Loucy (cell line): ENCODE results near the gene POU2F3.

Experiments
- H2AFZ ChIP-seq: fragments of 200-600 bp; sonication (generic); 2 replicates; pipeline ENCODE4 v1.6.0; 2016; ENCODE audit warnings: antibody characterized with exemption, mild to moderate bottlenecking, low read length, moderate library complexity
- H3F3A ChIP-seq: fragments of 200-600 bp; 2 replicates; pipeline ENCODE4 v1.6.0; 2016; ENCODE audit warnings: antibody characterized with exemption, low read depth, mild to moderate bottlenecking
- H3K27me3 ChIP-seq: fragments of 200-600 bp; sonication (generic); 2 replicates; pipeline ENCODE4 v1.6.1; 2014; ENCODE audit warnings: low read length, mild to moderate bottlenecking; ENCODE audit not compliant: insufficient read depth, poor library complexity, severe bottlenecking
- H3K36me3 ChIP-seq: fragments of 200-600 bp; sonication (generic); 2 replicates; pipeline ENCODE4 v1.6.1; 2016; ENCODE audit warnings: low read length; ENCODE audit not compliant: insufficient read depth
- H3K4me1 ChIP-seq: fragments of 200-600 bp; sonication (generic); 2 replicates; pipeline ENCODE4 v1.5.1; 2014; ENCODE audit warnings: low read length, mild to moderate bottlenecking; ENCODE audit not compliant: insufficient read depth, poor library complexity, severe bottlenecking
- H3K4me2 ChIP-seq: fragments of 200-600 bp; sonication (generic); 2 replicates; pipeline ENCODE4 v1.6.0; 2014; ENCODE audit warnings: antibody characterized with exemption, low read length, low read depth, mild to moderate bottlenecking; ENCODE audit not compliant: poor library complexity, severe bottlenecking
- H3K4me3 ChIP-seq: fragments of 200-600 bp; sonication (generic); 2 replicates; pipeline ENCODE4 v1.5.1; 2014; ENCODE audit warnings: low read length, mild to moderate bottlenecking, mixed read lengths; ENCODE audit not compliant: poor library complexity, severe bottlenecking
- H3K79me2 ChIP-seq: fragments of 200-600 bp; sonication (generic); 2 replicates; pipeline ENCODE4 v1.6.1; 2014; ENCODE audit warnings: low read length; ENCODE audit not compliant: insufficient read depth
- H3K9ac ChIP-seq: fragments of 200-600 bp; sonication (generic); 2 replicates; pipeline ENCODE4 v1.6.0; 2014; ENCODE audit warnings: mild to moderate bottlenecking, low read depth, low read length, moderate library complexity; ENCODE audit not compliant: poor library complexity, severe bottlenecking
- H3K9me2 ChIP-seq: fragments of 200-600 bp; sonication (generic); replicated peaks from 2 replicates; pipeline ENCODE4 v1.6.1; 2016; ENCODE audit warnings: low read depth, low read length, mixed read lengths
- H3K9me3 ChIP-seq: fragments of 200-600 bp; sonication (generic); 2 replicates; pipeline ENCODE4 v1.6.1; 2014; ENCODE audit warnings: mild to moderate bottlenecking, antibody characterized with exemption, low read length, low read depth; ENCODE audit not compliant: insufficient read depth
- H4K20me1 ChIP-seq: fragments of 200-600 bp; sonication (generic); 2 replicates; pipeline ENCODE4 v1.6.0; 2014; ENCODE audit warnings: antibody characterized with exemption, low read length, mild to moderate bottlenecking; ENCODE audit not compliant: insufficient read depth, poor library complexity, severe bottlenecking
- EZH2phosphoT487 ChIP-seq: fragments of 200-600 bp; IDR thresholded peaks from 2 replicates; pipeline ENCODE4 v1.6.1; 2018; ENCODE audit warnings: antibody characterized with exemption, mild to moderate bottlenecking, moderate library complexity, borderline replicate concordance
- TF ChIP-seq, protein P1 (sequence below): fragments of 200-600 bp; sonication (generic); conservative IDR thresholded peaks from 2 replicates; pipeline ENCODE4 v1.5.1; 2014; ENCODE audit warnings: mild to moderate bottlenecking, antibody characterized with exemption, low read length

POU2F3 gene

DNA sequence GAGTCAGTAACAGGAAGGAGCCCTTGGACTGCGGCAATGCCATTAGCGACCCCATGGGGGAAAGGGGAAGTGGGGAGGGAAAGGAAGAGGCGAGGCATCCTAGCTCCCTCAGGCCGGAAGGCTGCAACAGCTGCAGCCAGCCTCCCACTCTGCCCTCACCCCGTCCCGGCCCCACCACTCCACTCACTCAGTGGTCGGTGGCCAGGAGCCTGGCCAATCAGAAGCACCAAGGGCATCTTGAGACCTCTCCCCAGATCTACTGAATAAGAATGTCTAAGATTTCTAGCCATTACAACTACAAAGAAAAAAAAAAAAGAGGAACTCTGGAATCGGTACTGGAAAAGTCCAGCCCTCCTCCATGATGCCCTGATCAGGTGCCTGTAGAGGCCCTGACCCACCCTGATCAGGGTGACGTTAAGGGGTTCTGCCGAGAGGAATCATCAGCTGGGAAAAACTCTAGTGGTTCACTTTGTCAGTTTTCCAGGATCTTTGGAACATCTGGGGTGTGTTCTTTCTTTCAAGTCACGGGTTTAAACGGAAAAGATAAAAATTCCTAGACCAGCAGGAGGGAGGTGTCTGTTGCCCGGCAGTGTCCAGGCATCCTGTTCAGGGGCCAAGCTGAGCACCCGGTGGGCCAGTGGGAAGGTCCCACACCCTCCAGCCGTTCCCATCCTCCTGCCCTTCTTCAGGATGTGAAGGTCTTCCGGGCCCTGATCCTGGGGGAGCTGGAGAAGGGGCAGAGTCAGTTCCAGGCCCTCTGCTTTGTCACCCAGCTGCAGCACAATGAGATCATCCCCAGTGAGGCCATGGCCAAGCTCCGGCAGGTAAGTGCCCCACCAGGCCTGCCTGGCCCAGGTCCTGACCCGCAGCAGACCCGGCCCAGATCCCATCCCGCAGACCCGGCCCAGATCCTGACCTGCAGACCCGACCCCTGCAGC, 14.7 kb upstream of the POU2F3 start:
- no peaks in the 10 kb centered on the region for H3K9me2 ChIP-seq
- no peak overlapping the region for H3K9ac ChIP-seq
- no peaks in the 10 kb centered on the region for H3K4me1 ChIP-seq
- H3K27me3 ChIP-seq, result no peaks in the 10 kb centered on the region
- H4K20me1 ChIP-seq, result no peaks in the 10 kb centered on the region
- TF ChIP-seq EZH2phosphoT487, result no peak
- TF ChIP-seq, protein P1, sequence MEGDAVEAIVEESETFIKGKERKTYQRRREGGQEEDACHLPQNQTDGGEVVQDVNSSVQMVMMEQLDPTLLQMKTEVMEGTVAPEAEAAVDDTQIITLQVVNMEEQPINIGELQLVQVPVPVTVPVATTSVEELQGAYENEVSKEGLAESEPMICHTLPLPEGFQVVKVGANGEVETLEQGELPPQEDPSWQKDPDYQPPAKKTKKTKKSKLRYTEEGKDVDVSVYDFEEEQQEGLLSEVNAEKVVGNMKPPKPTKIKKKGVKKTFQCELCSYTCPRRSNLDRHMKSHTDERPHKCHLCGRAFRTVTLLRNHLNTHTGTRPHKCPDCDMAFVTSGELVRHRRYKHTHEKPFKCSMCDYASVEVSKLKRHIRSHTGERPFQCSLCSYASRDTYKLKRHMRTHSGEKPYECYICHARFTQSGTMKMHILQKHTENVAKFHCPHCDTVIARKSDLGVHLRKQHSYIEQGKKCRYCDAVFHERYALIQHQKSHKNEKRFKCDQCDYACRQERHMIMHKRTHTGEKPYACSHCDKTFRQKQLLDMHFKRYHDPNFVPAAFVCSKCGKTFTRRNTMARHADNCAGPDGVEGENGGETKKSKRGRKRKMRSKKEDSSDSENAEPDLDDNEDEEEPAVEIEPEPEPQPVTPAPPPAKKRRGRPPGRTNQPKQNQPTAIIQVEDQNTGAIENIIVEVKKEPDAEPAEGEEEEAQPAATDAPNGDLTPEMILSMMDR, result no peak
- no peaks in the 10 kb centered on the region for H3K36me3 ChIP-seq
- H2AFZ ChIP-seq, result no peak overlapping the region
- no peaks in the 10 kb centered on the region for H3K9me3 ChIP-seq
- H3K4me3 ChIP-seq, result no peak overlapping the region
- no peaks in the 10 kb centered on the region for H3K79me2 ChIP-seq
- H3K4me2 ChIP-seq, result no peak overlapping the region
- H3F3A ChIP-seq, result no peaks in the 10 kb centered on the region

GRCh38 chr11:120226242-120226641, 13.7 kb upstream of the POU2F3 start:
- Histone ChIP-seq H3K36me3 (no peaks in the 10 kb centered on the region), H2AFZ (no peak overlapping the region), H3K4me3 (no peak overlapping the region), H3F3A (no peaks in the 10 kb centered on the region), H3K9ac (no peak overlapping the region), H4K20me1 (no peaks in the 10 kb centered on the region), H3K79me2 (no peaks in the 10 kb centered on the region), H3K27me3 (no peaks in the 10 kb centered on the region), H3K9me2 (no peaks in the 10 kb centered on the region), H3K4me2 (no peak overlapping the region), H3K4me1 (no peaks in the 10 kb centered on the region), H3K9me3 (no peaks in the 10 kb centered on the region)
- TF ChIP-seq, protein P1, result no peak
- no peak for TF ChIP-seq EZH2phosphoT487

GRCh38 chr11:120226714-120227113, 13.2 kb upstream of the POU2F3 start:
- Histone ChIP-seq H3K27me3 (no peaks in the 10 kb centered on the region), H3K9me3 (no peaks in the 10 kb centered on the region), H3K9me2 (no peaks in the 10 kb centered on the region), H3K9ac (no peak overlapping the region), H3K4me3 (no peak overlapping the region), H2AFZ (no peak overlapping the region), H3F3A (no peaks in the 10 kb centered on the region), H3K4me1 (no peaks in the 10 kb centered on the region), H3K36me3 (no peaks in the 10 kb centered on the region), H4K20me1 (no peaks in the 10 kb centered on the region), H3K79me2 (no peaks in the 10 kb centered on the region), H3K4me2 (no peak overlapping the region)
- no peak for TF ChIP-seq EZH2phosphoT487
